Stimulated activated naive B cell treated with anti-CD40 and anti-IgM and Interleukin-4, amounts not matched to agents 10 μg/mL and 1 μg/mL and 100 μg/mL, for 72 hours (primary cell): Measurements from ENCODE around the gene ENG.

Experiments
- ATAC-seq, 2 donors: fragments of 150-1000 bp; cut with Tn5 transposase; replicated peaks; 2 replicates each; pipeline ENCODE4 v1.10.0; 2021; ENCODE audit warnings: moderate library complexity in 1 of 2
- DNase-seq: peaks from one replicate; pipeline ENCODE4 v3.0.0; 2021
- H3K27ac Mint-ChIP-seq: one replicate; pipeline ENCODE4 v1.8.0; 2022; ENCODE audit warnings: mild to moderate bottlenecking, mixed read lengths
- H3K27me3 Mint-ChIP-seq, 2 donors: one replicate each; pipeline ENCODE4 v1.8.0; 2022; ENCODE audit warnings: mixed read lengths in 2 of 2
- H3K36me3 Mint-ChIP-seq, 2 donors: one replicate each; pipeline ENCODE4 v1.8.0; 2022; ENCODE audit warnings: mixed read lengths in 2 of 2, mild to moderate bottlenecking in 1 of 2
- H3K4me1 Mint-ChIP-seq, 2 donors: one replicate each; pipeline ENCODE4 v1.8.0; 2022; ENCODE audit warnings: mixed read lengths in 2 of 2, mild to moderate bottlenecking in 1 of 2
- H3K4me3 Mint-ChIP-seq, 2 donors: one replicate each; pipeline ENCODE4 v1.8.0; 2022; ENCODE audit warnings: mild to moderate bottlenecking in 2 of 2, mixed read lengths in 2 of 2, moderate library complexity in 1 of 2
- H3K9me3 Mint-ChIP-seq, 2 donors: one replicate each; pipeline ENCODE4 v1.8.0; 2022; ENCODE audit warnings: mixed read lengths in 2 of 2, mild to moderate bottlenecking in 1 of 2

Gene ENG

DNA sequence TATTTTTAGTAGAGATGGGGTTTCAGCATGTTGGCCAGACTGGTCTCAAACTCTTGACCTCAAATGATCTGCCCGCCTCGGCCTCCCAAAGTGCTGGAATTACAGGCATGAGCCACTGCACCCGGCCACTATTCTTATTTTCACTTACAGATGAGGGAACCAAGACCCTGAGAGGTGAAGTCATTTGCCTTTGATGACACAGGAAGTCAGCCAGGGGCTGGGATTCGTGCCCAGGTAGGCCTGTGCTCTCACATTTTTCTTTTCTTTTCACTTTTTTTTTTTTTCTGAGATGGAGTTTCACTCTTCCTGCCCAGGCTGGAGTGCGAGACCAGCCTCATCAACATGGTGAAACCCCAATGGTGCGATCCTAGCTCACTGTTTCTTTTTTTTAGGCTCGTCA is 22.2 kb downstream of the ENG start:
- Mint-ChIP-seq H3K4me1 (peaks cover 24 to 47% of the 10 kb centered on the region in 2 donors), H3K27ac (peak overlapping the region; percentile 61), H3K4me3 (no peak overlapping the region), H3K9me3 (no peaks in the 10 kb centered on the region), H3K36me3 (peaks cover 22 to 27% of the 10 kb centered on the region in 2 donors), H3K27me3 (no peaks in the 10 kb centered on the region)
- DNase-seq (no peak), ATAC-seq (no peak)

DNA sequence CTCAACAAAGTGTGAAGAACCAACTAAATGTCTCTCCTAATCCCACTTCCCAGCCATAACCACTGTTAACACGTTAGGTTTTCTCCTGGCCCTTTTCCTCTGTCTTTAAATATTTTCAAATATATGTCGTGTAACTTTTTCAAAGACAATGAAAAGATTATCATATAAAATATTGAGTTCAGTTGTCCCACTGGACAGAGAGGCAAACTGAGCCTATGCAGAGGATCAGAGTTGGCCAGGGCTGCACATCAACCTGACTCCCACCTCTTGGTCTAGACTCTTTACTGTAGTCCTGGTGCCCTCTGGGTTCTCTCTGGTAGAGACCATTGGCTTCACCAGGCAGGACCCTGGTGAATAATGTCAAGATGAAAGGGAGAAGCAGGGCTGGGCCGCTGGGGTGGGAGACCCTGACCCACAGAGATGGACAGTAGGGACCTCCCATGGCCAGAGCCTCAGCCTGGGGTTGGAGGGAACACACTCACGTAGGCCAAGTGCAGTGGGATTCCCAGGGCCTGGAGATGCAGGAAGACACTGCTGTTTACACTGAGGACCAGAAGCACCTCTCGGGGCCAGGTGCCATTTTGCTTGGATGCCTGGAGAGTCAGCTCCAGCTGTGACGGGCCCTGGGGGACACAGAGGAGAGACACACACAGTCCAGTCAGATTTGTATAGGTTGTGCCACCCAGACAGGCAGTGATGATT is 25.1 kb downstream of the ENG start:
- DNase-seq (no peak), ATAC-seq (no peak)
- Mint-ChIP-seq H3K9me3 (no peaks in the 10 kb centered on the region), H3K36me3 (peaks cover 24 to 42% of the 10 kb centered on the region in 2 donors), H3K27ac (peak overlapping the region; percentile 84), H3K4me3 (no peak overlapping the region), H3K4me1 (peaks cover 13 to 28% of the 10 kb centered on the region in 2 donors), H3K27me3 (no peaks in the 10 kb centered on the region)

DNA sequence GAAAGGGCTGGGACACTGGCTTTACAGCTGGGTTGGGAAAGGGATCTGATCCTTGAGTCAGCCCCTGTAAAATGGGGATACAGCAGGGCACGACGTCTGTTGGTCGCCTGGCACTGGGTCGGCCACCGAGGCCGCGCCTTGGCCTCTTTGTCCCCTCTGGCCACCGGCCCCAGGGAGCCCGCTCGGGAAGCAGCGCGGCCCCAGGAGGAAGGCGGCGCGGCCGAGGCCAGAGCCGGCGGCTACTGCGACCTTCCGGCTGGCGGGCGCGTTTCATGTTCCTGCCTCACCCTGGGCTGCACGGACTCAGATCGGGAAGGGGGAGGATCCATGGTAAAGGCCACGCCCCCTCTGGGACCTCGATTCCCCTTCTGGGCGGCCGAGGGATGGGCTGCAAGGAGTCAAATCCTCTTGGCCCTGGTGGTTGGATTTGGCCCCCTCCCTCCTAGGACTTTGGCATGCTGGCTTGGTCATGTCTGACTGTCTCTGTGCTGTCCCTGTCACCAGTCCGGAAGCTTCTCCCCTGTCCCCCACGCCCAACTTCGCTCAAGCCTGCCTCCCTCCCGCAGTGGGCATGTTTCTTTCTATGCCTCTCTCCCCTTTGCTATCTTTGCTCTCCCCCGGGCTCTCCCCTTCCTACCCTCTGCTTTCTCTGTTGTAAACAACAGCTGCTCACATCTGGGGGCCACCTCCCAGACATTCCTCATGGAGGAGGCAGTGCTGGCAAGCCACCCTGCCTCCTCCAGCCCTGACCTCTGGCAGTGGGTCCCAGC is 26.0 kb downstream of the ENG start:
- no peak overlapping the region for H3K4me3 Mint-ChIP-seq
- ATAC-seq: no peak

DNA sequence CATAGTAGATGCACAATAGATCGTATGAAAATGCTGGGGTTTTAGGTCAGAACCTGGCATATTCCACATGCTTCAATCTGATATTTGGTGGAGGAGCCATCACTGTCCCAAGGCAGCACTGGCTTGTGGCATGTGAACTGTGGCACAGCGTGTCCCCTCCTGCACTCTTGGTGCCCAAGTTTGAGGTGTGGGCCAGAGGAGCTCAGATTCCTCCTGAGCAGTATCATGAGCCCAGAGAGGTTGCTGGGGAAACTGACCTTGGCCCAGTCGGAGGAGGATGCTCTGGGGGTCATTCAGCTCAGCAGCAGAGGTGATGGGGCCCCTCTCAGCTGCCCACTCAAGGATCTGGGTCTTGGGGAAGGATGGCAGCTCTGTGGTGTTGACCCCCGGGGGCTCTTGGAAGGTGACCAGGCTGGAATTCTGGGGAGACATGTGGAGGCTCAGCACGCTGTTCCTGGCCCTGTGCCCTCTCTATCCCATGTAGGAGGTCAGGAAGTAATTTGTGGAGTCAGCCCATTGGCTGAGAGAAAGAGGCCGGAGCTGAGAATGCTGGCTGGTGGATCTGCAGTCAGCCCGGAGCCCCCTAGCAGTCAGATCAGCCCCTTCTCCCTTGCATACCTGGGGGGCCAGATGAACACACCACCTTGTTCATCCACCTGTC is 28.1 kb downstream of the ENG start:
- DNase-seq (no peak), ATAC-seq (no peak)
- H3K27me3 Mint-ChIP-seq: no peaks in the 10 kb centered on the region
- H3K36me3 Mint-ChIP-seq: peaks cover 23 to 42% of the 10 kb centered on the region in 2 donors
- no peaks in the 10 kb centered on the region for H3K9me3 Mint-ChIP-seq
- H3K27ac Mint-ChIP-seq: peak overlapping the region; percentile 43
- peaks cover 9 to 14% of the 10 kb centered on the region in 2 donors for H3K4me1 Mint-ChIP-seq
- no peak overlapping the region for H3K4me3 Mint-ChIP-seq

More for the DNA sequence above, 26.0 kb downstream of the ENG start:
- Mint-ChIP-seq H3K36me3 (peaks cover 26 to 46% of the 10 kb centered on the region in 2 donors), H3K27ac (peak overlapping the region; percentile 59), H3K9me3 (no peaks in the 10 kb centered on the region), H3K27me3 (no peaks in the 10 kb centered on the region), H3K4me1 (peaks cover 13 to 25% of the 10 kb centered on the region in 2 donors)
- DNase-seq: no peak

DNA sequence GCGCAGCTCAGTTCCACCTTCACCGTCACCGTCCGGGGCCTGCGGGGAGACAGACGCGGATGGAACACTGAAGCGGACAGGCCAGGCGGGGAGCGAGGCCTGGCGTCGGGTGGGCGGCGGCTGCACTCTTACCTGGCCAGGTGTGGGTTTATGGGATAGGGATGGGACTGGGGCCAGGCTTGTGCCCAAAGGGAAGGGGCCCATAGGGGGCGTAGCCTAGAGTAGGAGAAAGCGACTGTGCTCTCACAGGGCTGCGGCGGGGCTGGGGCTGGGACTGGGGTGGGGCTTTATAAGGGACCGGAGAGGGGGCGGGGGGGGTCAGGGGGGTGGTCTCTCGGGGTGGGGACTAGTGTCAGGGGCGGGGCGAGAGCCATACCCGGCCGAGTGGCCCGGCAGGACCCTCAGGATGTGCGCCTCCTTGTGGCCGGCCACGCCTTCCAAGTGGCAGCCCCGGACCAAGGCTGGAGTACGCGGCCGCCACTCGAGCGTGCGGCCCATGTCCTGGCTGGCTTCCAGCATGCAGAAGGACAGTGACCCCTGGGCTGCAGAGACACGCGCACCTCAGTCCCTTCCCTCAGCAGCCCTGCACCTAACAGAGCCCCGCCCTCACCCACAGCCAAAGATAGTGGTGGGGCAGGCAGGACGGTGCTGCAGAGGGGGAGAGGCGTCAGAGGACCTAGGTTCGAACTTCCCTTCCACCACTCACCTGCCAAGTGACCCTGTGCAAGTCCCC is 29.0 kb downstream of the ENG start:
- no peaks in the 10 kb centered on the region for H3K9me3 Mint-ChIP-seq
- H3K36me3 Mint-ChIP-seq: peaks cover 26 to 46% of the 10 kb centered on the region in 2 donors
- ATAC-seq: peak; percentile 29 to 30
- no peak overlapping the region for H3K4me3 Mint-ChIP-seq
- H3K27me3 Mint-ChIP-seq: no peaks in the 10 kb centered on the region
- peaks cover 9 to 14% of the 10 kb centered on the region in 2 donors for H3K4me1 Mint-ChIP-seq
- DNase-seq: no peak
- peak overlapping the region; percentile 56 for H3K27ac Mint-ChIP-seq

DNA sequence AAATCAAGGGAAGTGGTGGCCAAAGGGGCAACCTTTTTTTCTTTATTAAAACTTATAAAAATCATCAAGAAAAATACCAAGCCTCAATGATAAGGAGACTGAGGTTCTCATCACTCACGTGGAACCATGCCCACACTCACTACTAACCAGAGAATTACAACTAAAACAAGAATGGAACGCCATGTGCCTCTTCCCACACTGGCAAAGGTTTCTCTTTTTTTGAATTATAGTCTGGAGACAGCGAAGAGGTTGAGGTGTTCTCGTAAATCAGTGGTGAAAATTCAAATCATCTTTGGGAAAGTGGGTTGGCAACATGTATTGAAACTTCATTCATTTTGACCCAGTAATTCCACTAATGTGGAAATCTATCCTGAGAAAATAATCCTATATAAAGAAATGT is 32.4 kb downstream of the ENG start:
- no peak for ATAC-seq
- peaks cover 34 to 52% of the 10 kb centered on the region in 2 donors for H3K36me3 Mint-ChIP-seq
- no peak overlapping the region for H3K27ac Mint-ChIP-seq

DNA sequence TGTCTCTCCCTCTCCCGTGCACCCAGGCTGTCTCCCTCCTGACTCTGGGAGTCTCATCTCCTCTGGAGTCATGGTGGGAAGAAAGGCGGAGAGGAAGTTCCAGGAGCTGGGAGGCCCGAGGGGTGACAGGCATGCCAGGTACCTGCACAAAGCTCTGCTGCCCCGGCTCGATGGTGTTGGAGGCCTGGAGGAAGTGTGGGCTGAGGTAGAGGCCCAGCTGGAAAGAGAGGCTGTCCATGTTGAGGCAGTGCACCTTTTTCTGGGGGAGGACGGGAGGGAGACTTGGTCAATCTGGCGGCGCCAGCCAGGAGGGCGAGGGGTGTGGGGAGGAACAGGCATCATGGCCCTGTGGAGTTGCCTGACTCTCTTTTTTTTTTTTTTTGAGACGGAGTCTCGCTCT is 35.9 kb downstream of the ENG start:
- Mint-ChIP-seq H3K4me3 (peak overlapping the region in 1 of 2 donors; percentile 44), H3K4me1 (peaks cover 7 to 8% of the 10 kb centered on the region in 2 donors), H3K9me3 (no peaks in the 10 kb centered on the region), H3K27ac (peak overlapping the region; percentile 86), H3K36me3 (peaks cover 35 to 48% of the 10 kb centered on the region in 2 donors), H3K27me3 (no peaks in the 10 kb centered on the region)
- no peak for DNase-seq
- ATAC-seq: no peak

More for the DNA sequence above, 32.4 kb downstream of the ENG start:
- H3K9me3 Mint-ChIP-seq: no peaks in the 10 kb centered on the region
- peaks cover 7 to 8% of the 10 kb centered on the region in 2 donors for H3K4me1 Mint-ChIP-seq
- DNase-seq: no peak
- H3K27me3 Mint-ChIP-seq: no peaks in the 10 kb centered on the region
- H3K4me3 Mint-ChIP-seq: no peak overlapping the region

DNA sequence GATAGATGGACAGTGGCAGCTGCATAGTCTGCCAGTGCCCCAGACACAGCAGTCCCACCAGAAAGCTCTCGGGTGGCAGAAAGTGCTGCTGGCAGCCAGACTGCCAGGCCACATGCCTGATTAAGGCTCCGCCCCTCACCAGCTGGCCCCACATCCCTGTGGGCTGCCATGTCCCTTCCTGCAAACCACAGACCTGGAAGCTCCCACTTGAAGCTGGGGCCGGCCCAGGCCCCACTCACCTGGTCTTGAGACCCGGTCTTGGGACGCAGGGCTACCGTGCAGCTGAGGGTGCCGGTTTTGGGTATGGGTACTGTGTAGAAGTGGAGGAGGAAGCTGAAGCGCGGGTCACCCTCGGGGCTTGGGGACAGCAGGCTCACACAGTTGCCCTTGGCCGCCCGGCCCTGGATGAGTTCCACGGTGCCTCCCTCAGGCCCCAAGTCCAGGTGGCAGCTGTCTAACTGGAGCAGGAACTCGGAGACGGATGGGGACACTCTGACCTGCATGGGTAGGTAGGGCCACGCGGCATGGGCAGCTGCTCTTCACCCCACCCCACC is 36.5 kb downstream of the ENG start:
- no peaks in the 10 kb centered on the region for H3K27me3 Mint-ChIP-seq
- H3K9me3 Mint-ChIP-seq: no peaks in the 10 kb centered on the region
- H3K4me3 Mint-ChIP-seq: no peak overlapping the region
- no peak for DNase-seq
- H3K27ac Mint-ChIP-seq: peak overlapping the region; percentile 86
- H3K4me1 Mint-ChIP-seq: peaks cover 7 to 8% of the 10 kb centered on the region in 2 donors
- peaks cover 38 to 54% of the 10 kb centered on the region in 2 donors for H3K36me3 Mint-ChIP-seq
- ATAC-seq: peak in 1 of 2 donors; percentile 6

DNA sequence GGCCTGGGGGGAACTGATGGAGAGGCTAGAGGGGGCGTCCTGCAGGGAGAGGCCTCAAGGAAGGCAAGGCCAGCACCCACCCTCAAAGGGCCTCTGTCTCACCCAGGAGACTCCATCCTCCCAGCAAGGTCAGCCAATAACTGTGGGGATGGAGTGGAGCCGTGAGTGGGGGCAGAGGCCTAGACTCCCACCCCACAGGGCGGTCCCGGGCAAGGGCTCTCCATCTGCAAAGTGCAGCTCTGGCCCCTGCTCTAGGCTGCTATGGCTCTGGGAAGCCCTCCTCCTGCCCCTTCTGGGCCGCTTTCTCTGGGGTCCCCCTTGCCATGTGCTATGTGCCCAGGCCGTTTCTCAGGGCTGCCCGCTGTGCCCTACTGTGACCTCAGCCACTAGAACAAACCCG is 37.7 kb downstream of the ENG start:
- no peak for DNase-seq
- Mint-ChIP-seq H3K27ac (peak overlapping the region; percentile 82), H3K27me3 (no peaks in the 10 kb centered on the region), H3K4me1 (peaks cover 7 to 8% of the 10 kb centered on the region in 2 donors), H3K36me3 (peaks cover 43 to 55% of the 10 kb centered on the region in 2 donors), H3K4me3 (no peak overlapping the region), H3K9me3 (no peaks in the 10 kb centered on the region)
- peak in 1 of 2 donors; percentile 9 for ATAC-seq

DNA sequence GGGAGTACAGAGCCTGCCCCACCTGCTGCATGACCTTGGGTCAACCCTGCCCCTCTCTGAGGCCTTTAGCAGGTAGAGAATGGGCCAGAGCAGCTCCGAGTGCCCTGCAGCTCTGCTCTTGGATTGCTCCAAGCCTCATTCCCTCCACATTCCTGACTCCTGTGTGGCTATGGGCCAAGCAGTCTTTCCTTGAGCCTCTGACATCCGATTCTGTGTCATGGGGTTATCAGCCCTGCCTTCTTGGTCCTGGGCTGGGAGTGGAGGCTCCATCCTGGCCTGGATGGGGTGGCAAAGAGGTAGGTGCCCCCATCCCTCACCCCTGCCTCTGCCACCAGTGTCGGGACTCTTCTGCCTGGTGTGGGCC is 38.1 kb downstream of the ENG start:
- Mint-ChIP-seq H3K4me1 (peaks cover 7 to 8% of the 10 kb centered on the region in 2 donors), H3K9me3 (no peaks in the 10 kb centered on the region), H3K36me3 (peaks cover 43 to 55% of the 10 kb centered on the region in 2 donors), H3K27me3 (no peaks in the 10 kb centered on the region), H3K27ac (peak overlapping the region; percentile 49), H3K4me3 (no peak overlapping the region)
- DNase-seq: no peak
- no peak for ATAC-seq

DNA sequence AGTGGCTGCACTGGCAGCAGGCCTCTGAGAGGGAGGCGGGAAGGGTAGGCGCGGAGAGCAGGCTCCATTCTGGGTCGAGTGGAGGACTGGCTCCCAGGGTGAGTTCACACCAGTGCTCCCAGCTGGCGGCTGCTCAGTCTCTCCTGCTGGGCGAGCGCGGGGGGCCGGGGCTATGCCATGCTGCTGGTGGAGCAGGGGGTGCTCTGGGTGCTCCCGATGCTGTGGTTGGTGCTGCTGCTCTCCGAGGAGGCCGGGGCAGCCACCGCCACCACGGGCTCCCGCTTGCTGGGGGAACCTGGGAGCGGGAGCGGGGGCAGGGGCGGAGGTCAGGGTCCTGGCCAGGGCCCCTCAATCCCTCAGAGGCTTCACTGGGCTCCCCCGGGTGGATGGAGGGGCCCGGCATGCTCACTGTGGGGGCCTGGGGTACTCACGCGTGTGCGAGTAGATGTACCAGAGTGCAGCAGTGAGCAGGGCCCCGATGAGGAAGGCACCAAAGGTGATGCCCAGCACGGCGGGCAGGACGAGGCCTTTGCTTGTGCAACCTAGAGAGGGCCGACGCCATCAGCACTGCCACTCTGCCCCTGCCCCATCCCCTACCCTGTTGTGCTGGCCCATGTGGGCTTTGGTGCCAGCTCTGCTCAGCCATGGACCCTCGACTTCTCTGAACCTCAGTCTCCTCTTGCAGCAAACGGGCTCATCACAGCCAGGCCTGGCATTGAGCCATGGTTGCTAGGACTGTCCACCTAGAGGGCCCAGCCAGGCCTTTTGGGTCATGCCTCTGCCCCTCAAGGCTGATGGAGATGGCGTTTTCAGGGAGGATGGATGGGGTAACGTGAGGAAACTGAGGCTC is 38.7 kb downstream of the ENG start:
- no peaks in the 10 kb centered on the region for H3K9me3 Mint-ChIP-seq
- no peak overlapping the region for H3K4me3 Mint-ChIP-seq
- peaks cover 7 to 8% of the 10 kb centered on the region in 2 donors for H3K4me1 Mint-ChIP-seq
- no peaks in the 10 kb centered on the region for H3K27me3 Mint-ChIP-seq
- peak overlapping the region; percentile 67 for H3K27ac Mint-ChIP-seq
- H3K36me3 Mint-ChIP-seq: peaks cover 41 to 53% of the 10 kb centered on the region in 2 donors
- ATAC-seq: peak in 1 of 2 donors; percentile 8
- no peak for DNase-seq

DNA sequence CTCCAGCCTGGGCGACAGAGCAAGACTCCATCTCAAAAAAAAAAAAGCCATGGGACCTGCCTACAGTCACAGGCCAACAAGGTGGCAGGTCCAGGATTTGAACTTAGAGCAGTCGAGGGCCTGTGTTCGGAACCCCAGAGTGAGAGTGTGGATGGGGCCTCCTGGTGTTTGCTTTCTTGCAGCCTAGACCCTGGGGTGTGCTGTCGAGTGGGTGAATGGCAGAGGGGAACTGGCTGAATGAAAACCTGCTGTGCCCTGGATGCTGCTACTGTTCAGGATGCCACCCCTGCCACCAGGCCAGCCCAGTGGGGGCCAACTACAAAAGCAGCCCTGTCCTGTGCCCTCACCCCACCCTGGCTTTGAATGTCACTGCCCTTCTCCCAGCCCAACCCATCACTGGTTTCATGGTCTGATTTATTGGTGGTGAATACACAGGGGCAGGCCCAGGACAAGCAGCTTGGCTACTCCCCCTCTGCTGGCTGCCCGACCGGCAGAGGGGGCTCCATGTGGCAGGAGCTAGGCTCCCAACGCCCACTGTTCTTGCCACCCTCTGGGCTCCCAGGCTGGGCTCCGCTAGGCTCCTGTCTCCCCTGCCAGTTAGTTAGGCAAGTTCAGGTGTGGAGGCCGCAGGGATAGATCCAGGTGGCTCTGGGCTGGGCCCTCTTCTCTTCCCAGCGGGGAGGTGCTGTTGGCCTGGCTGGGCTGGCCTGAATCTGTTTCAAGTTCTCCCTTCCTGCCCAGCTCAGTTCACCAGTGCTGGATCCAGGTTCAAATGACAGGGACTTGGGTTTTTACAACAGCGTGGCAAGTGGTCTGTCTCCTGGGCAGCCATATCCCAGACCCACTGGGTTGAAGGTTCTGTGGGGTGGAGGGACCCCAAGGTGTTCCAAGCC is 39.6 kb downstream of the ENG start:
- DNase-seq: no peak
- H3K27ac Mint-ChIP-seq: peak overlapping the region; percentile 67
- no peaks in the 10 kb centered on the region for H3K27me3 Mint-ChIP-seq
- H3K36me3 Mint-ChIP-seq: peaks cover 46 to 57% of the 10 kb centered on the region in 2 donors
- ATAC-seq: no peak
- peak overlapping the region in 1 of 2 donors; percentile 46 for H3K4me3 Mint-ChIP-seq
- H3K9me3 Mint-ChIP-seq: no peaks in the 10 kb centered on the region
- peaks cover 7 to 8% of the 10 kb centered on the region in 2 donors for H3K4me1 Mint-ChIP-seq
